Naive thymus-derived CD8-positive, alpha-beta T cell (primary cell): ENCODE data around the gene ABHD8. TPM values are rescaled to one million over a fixed set of nuclear protein-coding genes. Genes with fewer than 3 reads are reported as not detected.
"Not testable (repeated sequence)": the region's sequence is repeated elsewhere in the genome, so short reads cannot be mapped to it uniquely, and the experiment has no call there.

ENCODE experiments used
- ATAC-seq, 2 donors: fragments of 150-1000 bp; cut with Tn5 transposase in 1 of 2; sonication (Bioruptor Pico), chemical (Tn5 transposase) in 1 of 2; 1 replicate in 1 of 2; 2 replicates in 1 of 2; pipeline ENCODE4 v1.10.0; 2021; ENCODE audit warnings: mild to moderate bottlenecking in 2 of 2, moderate library complexity in 2 of 2
- POLR2A ChIA-PET: fragments of 350-600 bp; sonication (Branson Sonifier 250); formaldehyde crosslinking; loops from one replicate; lab custom pipeline; 2021; ENCODE audit warnings: antibody characterized with exemption; lab: Charles Lee
- DNase-seq, 10 donors: peaks; one replicate each; pipeline versions ENCODE4 v3.0.0 to v3.0.0-alpha.2; 2020 to 2022
- H3K27ac Mint-ChIP-seq, 10 donors: one replicate each; pipeline ENCODE4 v1.8.0; 2020 to 2022; ENCODE audit warnings: mild to moderate bottlenecking in 10 of 10, mixed read lengths in 10 of 10, moderate library complexity in 4 of 10, inconsistent platforms in 1 of 10
- H3K27me3 Mint-ChIP-seq, 5 donors: one replicate each; pipeline ENCODE4 v1.8.0; 2021 to 2022; ENCODE audit warnings: mixed read lengths in 5 of 5
- H3K36me3 Mint-ChIP-seq, 3 donors: one replicate each; pipeline ENCODE4 v1.8.0; 2020 to 2022; ENCODE audit warnings: mixed read lengths in 3 of 3, mild to moderate bottlenecking in 2 of 3, inconsistent platforms in 1 of 3
- H3K4me1 Mint-ChIP-seq, 4 donors: one replicate each; pipeline ENCODE4 v1.8.0; 2021 to 2022; ENCODE audit warnings: mixed read lengths in 4 of 4
- H3K4me3 Mint-ChIP-seq, 10 donors: one replicate each; pipeline ENCODE4 v1.8.0; 2020 to 2022; ENCODE audit warnings: mild to moderate bottlenecking in 10 of 10, mixed read lengths in 10 of 10, moderate library complexity in 6 of 10, inconsistent platforms in 1 of 10
- H3K9me3 Mint-ChIP-seq, 9 donors: one replicate each; pipeline ENCODE4 v1.8.0; 2020 to 2022; ENCODE audit warnings: mixed read lengths in 9 of 9, mild to moderate bottlenecking in 3 of 9, inconsistent platforms in 1 of 9, moderate library complexity in 1 of 9
- polyA plus RNA-seq, 3 donors: library from polyadenylated mRNA; unstranded; fragments of 300-500 nt; fragmentation: Illumina TruSeq; gene quantifications; one replicate each; pipeline ENCODE4 v1.2.3, GENCODE V29; 2021
- total RNA-seq, 8 experiments: library from RNA in 2 of 8; stranded (reverse) in 2 of 8; gene quantifications; one replicate each; pipeline ENCODE4 v1.2.3 and lab custom pipeline; 2021 to 2026

ABHD8 gene
- total and polyA plus RNA-seq, 5 experiments from 2014 or later = 6.4 to 10.4 (median 9.2) TPM

DNA sequence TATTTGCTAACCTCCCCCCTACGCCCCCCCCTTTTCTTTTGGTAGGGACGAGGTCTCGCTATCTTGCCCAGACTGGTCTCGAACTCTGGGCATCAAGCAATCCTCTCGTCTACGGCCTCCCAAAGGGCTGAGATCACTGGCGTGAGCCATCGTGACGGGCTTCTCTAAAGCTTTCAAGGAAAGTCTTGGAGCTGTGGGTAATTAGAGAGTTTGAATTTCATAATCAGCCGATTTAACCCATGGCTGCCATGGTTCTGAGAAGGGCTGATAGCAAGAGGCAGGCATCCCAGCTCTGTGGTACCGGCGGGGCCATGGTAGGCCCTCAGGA lies 679 bp upstream of the ABHD8 start:
- peak overlapping the region; percentile 58 to 86 (median 80) for H3K4me3 Mint-ChIP-seq
- no peaks in the 10 kb centered on the region for H3K27me3 Mint-ChIP-seq
- ATAC-seq = no peak
- peak overlapping the region in 6 of 10 donors; percentile 59 to 88 (median 78) for H3K27ac Mint-ChIP-seq
- DNase-seq = no peak
- no peaks in the 10 kb centered on the region for H3K9me3 Mint-ChIP-seq
- POLR2A ChIA-PET = interaction anchor here (0.5 to 2.8 kb wide), 13 partner anchors 11 to 800 kb away, joined by 3 to 16 read pairs (median 4); partner anchors contain the start of genes ANO8, BABAM1 and RPL18A
- H3K36me3 Mint-ChIP-seq = peaks cover 0 to 5% (median under 1%) of the 10 kb centered on the region in 3 donors
- peaks cover 19 to 57% (median 43%) of the 10 kb centered on the region in 4 donors for H3K4me1 Mint-ChIP-seq

GRCh38 chr19:17302391-17303166 lies 646 bp downstream of the ABHD8 start:
- POLR2A ChIA-PET = interaction anchor here (0.9 to 2.2 kb wide), 9 partner anchors 9 to 557 kb away, joined by 3 to 12 read pairs (median 4); partner anchors contain the start of genes ANKLE1, ANO8 and RPL18A
- Mint-ChIP-seq H3K4me3 (peak overlapping the region; percentile 73 to 85 (median 80)), H3K27ac (peak overlapping the region in 9 of 10 donors; percentile 15 to 84 (median 50)), H3K9me3 (no peaks in the 10 kb centered on the region), H3K36me3 (peaks cover 0 to 10% (median 8%) of the 10 kb centered on the region in 3 donors), H3K27me3 (no peaks in the 10 kb centered on the region), H3K4me1 (peaks cover 15 to 50% (median 37%) of the 10 kb centered on the region in 4 donors)
- ATAC-seq (peak in 1 of 2 donors; percentile 1), DNase-seq (peak in 6 of 10 donors; percentile 31 to 73 (median 50))

- Mint-ChIP-seq H3K9me3 (no peaks in the 10 kb centered on the region), H3K36me3 (peaks cover 0 to 15% (median 8%) of the 10 kb centered on the region in 3 donors), H3K27ac (no peak overlapping the region), H3K4me1 (peaks cover 15 to 37% (median 29%) of the 10 kb centered on the region in 4 donors), H3K4me3 (peak overlapping the region in 2 of 10 donors; percentile 24 to 33), H3K27me3 (no peaks in the 10 kb centered on the region)
- POLR2A ChIA-PET = no interaction called here
- DNase-seq (no peak), ATAC-seq (no peak)
Measured at GRCh38 chr19:17300992-17301619, 2.1 kb downstream of the ABHD8 start.

DNA sequence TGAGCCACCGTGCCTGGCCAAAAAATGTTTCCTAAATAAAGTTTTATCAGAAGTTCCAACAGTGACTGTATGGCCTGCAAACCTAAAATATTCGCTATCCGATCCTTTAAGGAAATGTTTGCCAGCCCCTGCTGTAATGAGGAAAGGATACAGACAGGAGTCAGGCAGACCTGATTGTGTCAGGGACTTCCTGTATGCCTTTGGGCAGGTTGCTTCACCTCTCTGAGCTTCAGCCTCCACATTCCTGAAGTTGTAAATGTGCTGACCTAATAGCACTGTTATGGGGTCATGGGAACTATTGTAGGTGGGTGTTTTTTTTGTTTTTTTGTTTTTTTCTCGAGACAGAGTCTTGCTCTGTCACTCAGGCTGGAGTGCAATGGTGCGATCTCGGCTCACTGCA lies 6.2 kb downstream of the ABHD8 start:
- Mint-ChIP-seq H3K27ac (peak overlapping the region in 1 of 10 donors; percentile 35), H3K27me3 (no peaks in the 10 kb centered on the region), H3K4me1 (peaks cover 1 to 21% (median 4%) of the 10 kb centered on the region in 4 donors), H3K9me3 (no peaks in the 10 kb centered on the region), H3K36me3 (peaks cover 0 to 19% (median 8%) of the 10 kb centered on the region in 3 donors), H3K4me3 (no peak overlapping the region)
- ATAC-seq (no peak), DNase-seq (no peak)
- POLR2A ChIA-PET = interaction anchor here (0.6 kb wide), 1 partner anchor 24 kb away, joined by 3 read pairs; no protein-coding TSS in a partner anchor

DNA sequence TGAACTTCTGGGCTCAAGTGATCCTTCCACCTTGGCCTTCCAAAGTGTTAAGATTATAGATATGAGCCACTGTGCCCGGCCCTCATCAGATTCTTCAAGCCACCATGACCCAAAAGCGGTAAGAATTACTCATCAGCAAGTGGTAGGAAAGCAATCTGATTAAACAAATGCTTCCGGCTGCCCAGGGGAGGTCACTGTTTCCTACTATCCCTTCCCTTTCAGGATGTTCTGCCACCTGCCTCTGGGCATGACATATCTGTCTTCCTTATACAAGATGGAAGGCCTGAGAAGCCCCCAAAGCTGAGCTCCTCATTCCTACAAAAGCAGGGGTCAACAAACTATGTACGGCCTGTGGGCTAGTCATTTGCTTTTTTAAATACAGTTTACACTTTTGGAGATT lies 7.0 kb downstream of the ABHD8 start:
- peaks cover 0 to 18% (median 6%) of the 10 kb centered on the region in 4 donors for H3K4me1 Mint-ChIP-seq
- DNase-seq (no peak), ATAC-seq (no peak)
- H3K36me3 Mint-ChIP-seq = peaks cover 0 to 19% (median 8%) of the 10 kb centered on the region in 3 donors
- no peak overlapping the region for H3K4me3 Mint-ChIP-seq
- no peaks in the 10 kb centered on the region for H3K27me3 Mint-ChIP-seq
- no peak overlapping the region for H3K27ac Mint-ChIP-seq
- H3K9me3 Mint-ChIP-seq = no peaks in the 10 kb centered on the region
- POLR2A ChIA-PET = interaction anchor here (0.7 kb wide), 1 partner anchor 31 kb away, joined by 5 read pairs; no protein-coding TSS in a partner anchor

- ATAC-seq, H3K27ac Mint-ChIP-seq, H3K27me3 Mint-ChIP-seq, H3K9me3 Mint-ChIP-seq, DNase-seq, H3K4me3 Mint-ChIP-seq: not testable (repeated sequence)
- Mint-ChIP-seq H3K4me1 (peaks cover 0 to 14% (median 6%) of the 10 kb centered on the region in 4 donors), H3K36me3 (peaks cover 0 to 19% (median 8%) of the 10 kb centered on the region in 3 donors)
- POLR2A ChIA-PET = interaction anchor here (0.7 to 2.2 kb wide), 3 partner anchors 10 to 94 kb away, joined by 3 to 6 read pairs (median 5); partner anchors contain the start of genes DDA1 and MRPL34
Measured at GRCh38 chr19:17295551-17295950, 7.7 kb downstream of the ABHD8 start.

DNA sequence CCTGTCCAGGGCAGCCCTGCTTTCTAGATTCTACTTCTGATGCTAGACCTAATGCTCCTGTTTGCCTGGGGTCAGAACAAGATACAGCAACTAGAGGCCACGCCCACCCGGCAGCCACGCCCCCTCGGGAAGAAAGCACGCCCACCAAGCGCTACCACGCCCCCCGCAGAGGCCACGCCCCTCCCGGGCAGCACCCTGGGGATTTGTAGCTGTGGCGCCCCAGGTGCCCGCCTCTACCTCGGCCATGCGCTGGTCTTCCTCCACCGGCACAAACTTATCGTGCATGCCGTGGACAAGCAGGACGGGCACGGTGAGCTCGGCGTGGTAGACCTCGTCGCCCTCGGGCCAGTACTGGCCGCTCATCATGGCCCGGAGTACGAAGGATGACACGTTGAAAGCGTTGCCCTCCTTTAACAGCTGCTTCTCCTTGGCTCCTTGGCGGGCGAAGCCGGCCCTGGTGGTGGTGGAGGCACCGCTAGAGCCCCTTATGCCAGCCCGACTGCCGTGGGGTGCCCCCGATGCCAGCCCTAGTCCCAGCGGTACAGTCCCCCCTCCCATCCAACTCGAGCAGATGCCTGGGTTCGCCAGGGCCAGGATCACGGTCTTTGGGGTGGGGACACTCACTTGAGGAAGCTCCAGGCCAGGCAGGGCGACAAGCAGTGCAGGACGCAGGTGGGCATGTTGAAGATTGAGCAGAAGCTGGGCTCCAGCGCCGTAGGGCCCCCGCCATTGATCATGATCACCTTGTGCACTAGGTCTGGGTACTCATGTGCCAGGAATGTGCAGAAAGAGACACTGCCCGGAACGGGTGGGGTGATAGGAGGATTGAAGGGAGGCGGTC lies 9.0 kb downstream of the ABHD8 start:
- POLR2A ChIA-PET = interaction anchor here (1.1 to 2.2 kb wide), 2 partner anchors 11 to 36 kb away, joined by 3 to 6 read pairs; partner anchors contain the start of gene MRPL34
- peaks cover 0 to 15% (median 8%) of the 10 kb centered on the region in 3 donors for H3K36me3 Mint-ChIP-seq
- ATAC-seq (no peak), DNase-seq (peak in 7 of 10 donors; percentile 16 to 70 (median 34))
- H3K4me3 Mint-ChIP-seq = peak overlapping the region in 1 of 10 donors; percentile 58
- H3K27me3 Mint-ChIP-seq = no peaks in the 10 kb centered on the region
- no peak overlapping the region for H3K27ac Mint-ChIP-seq
- peaks cover 0 to 13% (median 6%) of the 10 kb centered on the region in 4 donors for H3K4me1 Mint-ChIP-seq
- no peaks in the 10 kb centered on the region for H3K9me3 Mint-ChIP-seq

DNA sequence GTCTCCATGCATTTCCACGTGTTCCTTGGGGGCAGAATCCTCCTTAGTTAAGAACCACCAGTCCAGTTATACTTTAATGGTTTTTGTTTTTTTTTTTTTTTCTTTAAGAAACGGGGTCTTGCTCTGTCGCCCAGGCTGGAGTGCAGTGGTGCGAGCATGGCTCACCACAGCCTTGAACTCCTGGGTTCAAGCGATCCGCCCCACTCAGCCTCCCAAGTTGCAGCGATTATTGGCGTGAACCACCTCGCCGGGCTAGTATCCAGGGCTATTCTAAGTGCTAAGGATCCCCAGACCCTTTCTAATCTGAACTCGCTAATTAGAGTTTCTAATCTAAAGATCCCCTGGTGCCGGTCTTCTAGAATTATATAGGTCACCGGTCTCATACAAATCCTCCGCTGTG lies 9.6 kb downstream of the ABHD8 start:
- H3K36me3 Mint-ChIP-seq = peaks cover 0 to 12% (median 4%) of the 10 kb centered on the region in 3 donors
- ATAC-seq (no peak), DNase-seq (no peak)
- H3K27ac Mint-ChIP-seq = no peak overlapping the region
- H3K4me3 Mint-ChIP-seq = no peak overlapping the region
- H3K9me3 Mint-ChIP-seq = no peaks in the 10 kb centered on the region
- peaks cover 0 to 13% (median 6%) of the 10 kb centered on the region in 4 donors for H3K4me1 Mint-ChIP-seq
- POLR2A ChIA-PET = interaction anchor here (0.8 to 2.2 kb wide), 7 partner anchors 9 to 219 kb away, joined by 3 to 21 read pairs (median 6); partner anchors contain the start of genes ABHD8, DDA1 and MRPL34
- H3K27me3 Mint-ChIP-seq = no peaks in the 10 kb centered on the region

DNA sequence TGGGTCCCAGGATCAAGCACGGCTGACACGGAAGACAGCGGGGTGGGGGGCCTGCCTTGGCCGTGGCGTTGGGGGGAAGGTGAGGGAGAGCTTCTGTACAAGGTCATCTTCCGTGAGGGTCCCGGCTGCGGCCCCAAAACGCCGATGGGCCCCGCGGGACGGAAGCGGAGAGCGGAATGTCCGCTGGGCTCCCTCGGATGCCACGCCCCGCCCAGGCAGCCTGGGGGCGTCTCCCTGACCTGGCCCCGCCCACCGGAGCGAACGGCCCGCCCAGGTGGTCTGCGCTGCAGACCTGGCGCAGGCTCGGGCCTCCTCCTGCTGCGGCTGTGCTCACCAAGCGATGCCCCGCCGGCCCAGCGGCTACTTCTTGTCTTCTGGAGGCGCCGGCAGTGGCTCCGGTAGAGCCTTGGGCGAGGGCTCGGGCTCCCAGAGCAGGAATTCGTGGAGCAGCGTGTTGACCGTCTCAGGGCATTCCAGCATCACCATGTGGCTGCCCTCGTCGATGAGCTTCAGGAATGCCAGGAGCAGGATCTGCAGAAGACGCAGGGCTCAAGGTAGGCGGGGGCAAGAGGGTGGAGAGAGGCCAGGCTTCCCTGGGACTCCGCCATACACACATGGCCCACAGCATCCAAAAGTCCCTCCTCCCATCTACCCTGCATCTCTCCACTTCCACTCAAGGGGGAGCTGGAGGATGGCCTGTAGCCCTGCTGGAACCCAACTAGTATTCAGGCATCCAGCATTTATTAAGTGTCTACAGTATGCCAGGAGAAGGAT lies 10.7 kb downstream of the ABHD8 start:
- H3K27me3 Mint-ChIP-seq = peaks cover 0 to 1% (median under 1%) of the 10 kb centered on the region in 5 donors
- peak overlapping the region in 9 of 10 donors; percentile 16 to 94 (median 80) for H3K27ac Mint-ChIP-seq
- peak; percentile 69 to 86 (median 79) for DNase-seq
- ATAC-seq = peak; percentile 95 to 97
- POLR2A ChIA-PET = interaction anchor here (0.6 to 2.2 kb wide), 13 partner anchors 10 to 512 kb away, joined by 3 to 21 read pairs (median 5); partner anchors contain the start of genes ABHD8, ANKLE1, BABAM1 and BST2
- H3K4me3 Mint-ChIP-seq = peak overlapping the region; percentile 87 to 94 (median 90)
- H3K36me3 Mint-ChIP-seq = peaks cover 0 to 8% (median 0%) of the 10 kb centered on the region in 3 donors
- H3K4me1 Mint-ChIP-seq = peaks cover 0 to 13% (median 6%) of the 10 kb centered on the region in 4 donors
- no peaks in the 10 kb centered on the region for H3K9me3 Mint-ChIP-seq

GRCh38 chr19:17289489-17289888 lies 13.7 kb downstream of the ABHD8 start:
- H3K27me3 Mint-ChIP-seq = peaks cover 0 to 2% (median 1%) of the 10 kb centered on the region in 5 donors
- no peak for ATAC-seq
- peaks cover 0 to 9% (median 5%) of the 10 kb centered on the region in 4 donors for H3K4me1 Mint-ChIP-seq
- no peak overlapping the region for H3K4me3 Mint-ChIP-seq
- H3K36me3 Mint-ChIP-seq = no peaks in the 10 kb centered on the region
- POLR2A ChIA-PET = interaction anchor here (0.6 to 0.7 kb wide), 2 partner anchors 31 to 223 kb away, joined by 3 read pairs; no protein-coding TSS in a partner anchor
- DNase-seq = peak in 3 of 10 donors; percentile 17 to 54 (median 31)
- H3K9me3 Mint-ChIP-seq = no peaks in the 10 kb centered on the region
- H3K27ac Mint-ChIP-seq = no peak overlapping the region

DNA sequence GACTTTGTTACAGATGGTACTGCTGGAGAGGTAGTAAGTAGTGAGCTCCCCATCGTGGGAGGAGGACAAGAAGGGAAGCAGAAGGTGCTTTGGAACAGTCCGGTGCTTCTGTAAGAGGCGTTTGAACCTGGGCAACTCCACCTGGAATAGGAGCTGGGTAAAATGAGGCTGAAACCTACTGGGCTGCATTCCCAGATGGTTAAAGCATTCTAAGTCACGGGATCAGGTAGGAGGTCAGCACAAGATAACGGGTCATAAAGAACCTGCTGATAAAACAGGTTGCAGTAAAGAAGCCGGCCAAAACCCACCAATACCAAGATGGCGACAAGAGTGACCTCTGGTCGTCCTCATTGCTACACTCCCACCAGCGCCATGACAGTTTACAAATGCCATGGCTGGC lies 16.5 kb downstream of the ABHD8 start:
- Mint-ChIP-seq H3K4me3 (no peak overlapping the region), H3K9me3 (no peaks in the 10 kb centered on the region), H3K27ac (peak overlapping the region in 1 of 10 donors; percentile 73), H3K4me1 (peaks cover 2 to 8% (median 5%) of the 10 kb centered on the region in 4 donors), H3K36me3 (no peaks in the 10 kb centered on the region), H3K27me3 (peaks cover 0 to 2% (median 1%) of the 10 kb centered on the region in 5 donors)
- no peak for ATAC-seq
- POLR2A ChIA-PET = no interaction called here
- DNase-seq = no peak
